HEK293 (cell line): ENCODE measurements around the gene UBXN6.

Source experiments
- CTCF ChIA-PET: fragments of 350-600 bp; formaldehyde crosslinking; extraction: SDS; loops from one replicate; lab custom pipeline; 2021; ENCODE audit warnings: antibody characterized with exemption; lab: Yijun Ruan, JAX
- POLR2A ChIA-PET: fragments of 300-600 bp; formaldehyde crosslinking; extraction: SDS; loops from one replicate; lab custom pipeline; 2020; ENCODE audit warnings: antibody characterized with exemption, inconsistent platforms; lab: Yijun Ruan, JAX
- H3K27ac ChIP-seq: fragments of 200-500 bp; sonication (Bioruptor generic); 2 replicates; pipeline ENCODE4 v1.5.1; 2014; ENCODE audit warnings: low read depth, low read length, control low read depth, inconsistent platforms; ENCODE audit errors: extremely low read depth
- H3K36me3 ChIP-seq, 2 experiments: fragments of 200-500 bp in 1 of 2; sonication (Bioruptor generic) in 1 of 2; 1 replicate in 1 of 2; 2 replicates in 1 of 2; pipeline ENCODE4 v1.5.1; 2014 to 2017; ENCODE audit warnings: inconsistent platforms in 2 of 2, low read length in 2 of 2; ENCODE audit not compliant: control insufficient read depth in 2 of 2, insufficient read depth in 1 of 2
- H3K4me1 ChIP-seq: fragments of 200-500 bp; sonication (Bioruptor generic); 2 replicates; pipeline ENCODE4 v1.5.1; 2014; ENCODE audit warnings: mild to moderate bottlenecking, low read length, inconsistent platforms; ENCODE audit not compliant: control insufficient read depth, insufficient read depth
- H3K4me3 ChIP-seq: 2 replicates; pipeline ENCODE4 v1.5.1; 2011; ENCODE audit warnings: low read depth, mild to moderate bottlenecking, control low read depth, low read length, moderate library complexity
- H3K9me3 ChIP-seq: fragments of 200-500 bp; sonication (Bioruptor generic); 2 replicates; pipeline ENCODE4 v1.5.1; 2014; ENCODE audit warnings: low read depth, low read length, inconsistent platforms; ENCODE audit not compliant: control insufficient read depth, insufficient read depth
- GFI1B ChIP-seq: fragments of 450-650 bp; formaldehyde crosslinking; IDR thresholded peaks from 2 replicates; pipeline ENCODE4 v1.5.1; 2016; ENCODE audit warnings: missing biosample characterization, missing genetic modification characterization
- GLI4 ChIP-seq: fragments of 450-650 bp; formaldehyde crosslinking; IDR thresholded peaks from 2 replicates; pipeline ENCODE4 v1.5.1; 2016; ENCODE audit warnings: missing biosample characterization, missing genetic modification characterization
- GLIS1 ChIP-seq: fragments of 450-650 bp; formaldehyde crosslinking; IDR thresholded peaks from 2 replicates; pipeline ENCODE4 v1.5.1; 2016; ENCODE audit warnings: missing biosample characterization, missing genetic modification characterization
- GLIS2 ChIP-seq: fragments of 450-650 bp; formaldehyde crosslinking; IDR thresholded peaks from 2 replicates; pipeline ENCODE4 v1.5.1; 2016; ENCODE audit warnings: missing biosample characterization, missing genetic modification characterization
- PATZ1 ChIP-seq: fragments of 450-650 bp; formaldehyde crosslinking; IDR thresholded peaks from 2 replicates; pipeline ENCODE4 v1.5.1; 2016; ENCODE audit warnings: missing biosample characterization, missing genetic modification characterization
- SALL2 ChIP-seq: fragments of 450-650 bp; formaldehyde crosslinking; IDR thresholded peaks from 2 replicates; pipeline ENCODE4 v1.5.0; 2017; ENCODE audit warnings: missing biosample characterization, mild to moderate bottlenecking, missing genetic modification characterization, borderline replicate concordance
- TRIM28 ChIP-seq: IDR thresholded peaks from 2 replicates; pipeline ENCODE4 v1.6.1; 2011; ENCODE audit warnings: low read length, control low read depth, borderline replicate concordance
- ZBTB10 ChIP-seq: fragments of 450-650 bp; formaldehyde crosslinking; IDR thresholded peaks from 2 replicates; pipeline ENCODE4 v1.5.1; 2016; ENCODE audit warnings: missing biosample characterization, missing genetic modification characterization
- ZBTB21 ChIP-seq: fragments of 450-650 bp; formaldehyde crosslinking; IDR thresholded peaks from 2 replicates; pipeline ENCODE4 v1.5.1; 2017; ENCODE audit warnings: missing biosample characterization, missing genetic modification characterization
- ZBTB48 ChIP-seq: fragments of 450-650 bp; formaldehyde crosslinking; IDR thresholded peaks from 2 replicates; pipeline ENCODE4 v1.5.1; 2016; ENCODE audit warnings: missing biosample characterization, missing genetic modification characterization
- ZBTB7A ChIP-seq: fragments of 450-650 bp; formaldehyde crosslinking; IDR thresholded peaks from 2 replicates; pipeline ENCODE4 v1.5.1; 2016; ENCODE audit warnings: low read depth, missing biosample characterization, missing genetic modification characterization
- ZFHX2 ChIP-seq: fragments of 450-650 bp; formaldehyde crosslinking; conservative IDR thresholded peaks from 2 replicates; pipeline ENCODE4 v1.5.1; 2016; ENCODE audit warnings: missing biosample characterization, missing genetic modification characterization
- ZFP41 ChIP-seq: fragments of 450-650 bp; formaldehyde crosslinking; IDR thresholded peaks from 2 replicates; pipeline ENCODE4 v1.5.1; 2016; ENCODE audit warnings: missing biosample characterization, missing genetic modification characterization, borderline replicate concordance
- ZIC2 ChIP-seq: fragments of 450-650 bp; formaldehyde crosslinking; IDR thresholded peaks from 2 replicates; pipeline ENCODE4 v1.5.1; 2016; ENCODE audit warnings: missing biosample characterization, missing genetic modification characterization
- ZNF133 ChIP-seq: fragments of 450-650 bp; formaldehyde crosslinking; IDR thresholded peaks from 2 replicates; pipeline ENCODE4 v1.5.1; 2016; ENCODE audit warnings: missing biosample characterization, missing genetic modification characterization
- ZNF169 ChIP-seq: fragments of 450-650 bp; formaldehyde crosslinking; IDR thresholded peaks from 2 replicates; pipeline ENCODE4 v1.5.1; 2016; ENCODE audit warnings: missing biosample characterization, missing genetic modification characterization
- ZNF223 ChIP-seq: fragments of 450-650 bp; formaldehyde crosslinking; IDR thresholded peaks from 2 replicates; pipeline ENCODE4 v1.5.1; 2016; ENCODE audit warnings: missing biosample characterization, missing genetic modification characterization
- ZNF266 ChIP-seq: fragments of 450-650 bp; formaldehyde crosslinking; IDR thresholded peaks from 2 replicates; pipeline ENCODE4 v1.5.1; 2016; ENCODE audit warnings: missing biosample characterization, missing genetic modification characterization, low read depth
- ZNF302 ChIP-seq: fragments of 450-650 bp; formaldehyde crosslinking; IDR thresholded peaks from 2 replicates; pipeline ENCODE4 v1.5.1; 2016; ENCODE audit warnings: missing biosample characterization, missing genetic modification characterization, low read depth
- ZNF341 ChIP-seq: fragments of 450-650 bp; formaldehyde crosslinking; IDR thresholded peaks from 2 replicates; pipeline ENCODE4; 2016; ENCODE audit warnings: low read depth, missing biosample characterization, missing genetic modification characterization
- ZNF354C ChIP-seq: fragments of 450-650 bp; formaldehyde crosslinking; IDR thresholded peaks from 2 replicates; pipeline ENCODE4 v1.5.1; 2016; ENCODE audit warnings: missing biosample characterization, missing genetic modification characterization, low read depth, borderline replicate concordance
- ZNF391 ChIP-seq: fragments of 450-650 bp; formaldehyde crosslinking; IDR thresholded peaks from 2 replicates; pipeline ENCODE4 v1.5.1; 2016; ENCODE audit warnings: low read depth, missing biosample characterization, missing genetic modification characterization, borderline replicate concordance
- ZNF404 ChIP-seq: fragments of 450-650 bp; formaldehyde crosslinking; IDR thresholded peaks from 2 replicates; pipeline ENCODE4 v1.5.1; 2017; ENCODE audit warnings: missing biosample characterization, missing genetic modification characterization
- ZNF416 ChIP-seq: fragments of 450-650 bp; formaldehyde crosslinking; IDR thresholded peaks from 2 replicates; pipeline ENCODE4 v1.5.1; 2016; ENCODE audit warnings: missing biosample characterization, missing genetic modification characterization
- ZNF433 ChIP-seq: fragments of 450-650 bp; formaldehyde crosslinking; IDR thresholded peaks from 2 replicates; pipeline ENCODE4 v1.5.1; 2016; ENCODE audit warnings: missing biosample characterization, missing genetic modification characterization, low read depth
- ZNF501 ChIP-seq: fragments of 450-650 bp; formaldehyde crosslinking; IDR thresholded peaks from 2 replicates; pipeline ENCODE4 v1.5.1; 2016; ENCODE audit warnings: missing biosample characterization, missing genetic modification characterization
- ZNF629 ChIP-seq: fragments of 450-650 bp; formaldehyde crosslinking; IDR thresholded peaks from 2 replicates; pipeline ENCODE4 v1.5.1; 2017; ENCODE audit warnings: missing biosample characterization, missing genetic modification characterization
- ZNF785 ChIP-seq: fragments of 450-650 bp; formaldehyde crosslinking; IDR thresholded peaks from 2 replicates; pipeline ENCODE4 v1.5.1; 2016; ENCODE audit warnings: missing biosample characterization, missing genetic modification characterization
- ZNF843 ChIP-seq: fragments of 450-650 bp; formaldehyde crosslinking; IDR thresholded peaks from 2 replicates; pipeline ENCODE4 v1.5.1; 2016; ENCODE audit warnings: missing biosample characterization, missing genetic modification characterization
- ZSCAN16 ChIP-seq: fragments of 450-650 bp; formaldehyde crosslinking; IDR thresholded peaks from 2 replicates; pipeline ENCODE4 v1.5.1; 2016; ENCODE audit warnings: missing biosample characterization, missing genetic modification characterization

UBXN6 gene

DNA sequence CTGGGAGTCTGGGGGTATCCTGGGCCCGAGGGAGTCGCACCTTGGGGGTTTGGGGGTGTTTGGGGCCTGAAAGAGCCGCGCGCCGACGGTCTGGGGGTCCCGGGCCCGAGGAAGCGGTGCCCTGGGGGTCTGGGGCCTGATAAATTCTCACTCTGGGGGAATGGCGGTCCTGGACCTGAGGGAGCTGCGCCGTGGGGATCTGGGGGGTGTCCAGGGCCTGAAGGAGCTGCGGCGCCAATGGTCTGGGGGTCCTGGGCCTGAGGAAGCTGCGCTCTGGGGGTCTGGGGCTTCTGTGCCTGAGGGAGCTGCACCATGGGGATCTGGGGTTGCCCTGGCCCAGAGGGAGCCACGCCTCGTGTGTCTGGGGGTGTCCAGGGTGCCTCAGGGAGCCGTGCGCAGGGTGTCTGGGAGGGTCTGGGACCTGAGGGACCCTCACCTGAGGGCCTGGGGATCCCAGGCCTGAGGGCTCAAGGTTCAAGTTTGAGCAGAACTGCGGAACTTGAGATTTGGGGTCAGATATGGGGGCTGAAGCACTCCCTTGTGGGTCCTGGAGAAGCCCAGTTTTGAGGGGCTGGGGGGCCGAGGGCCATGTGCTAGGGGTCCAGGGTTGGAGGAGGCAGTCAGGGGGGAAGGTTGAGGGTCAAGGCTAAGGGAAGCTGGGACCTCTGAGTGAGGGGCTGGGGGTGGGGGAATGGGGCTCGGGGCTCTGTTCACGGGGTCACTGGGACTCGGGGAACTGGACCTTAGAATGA lies 15.6 kb upstream of the UBXN6 start:
- ChIA-PET POLR2A (interaction anchor here (1.2 to 1.5 kb wide), 2 partner anchors 25 to 26 kb away, joined by 3 to 4 read pairs; no protein-coding TSS in a partner anchor), CTCF (interaction anchor here (0.6 to 1.1 kb wide), 3 partner anchors 16 to 62 kb away, joined by 3 to 7 read pairs (median 4); partner anchors contain the start of gene PLIN5)
- Histone ChIP-seq H3K9me3 (no peaks in the 10 kb centered on the region), H3K4me1 (peaks cover 3% of the 10 kb centered on the region; the same call in 1 of the 2 replicates), H3K36me3 (peaks cover 12 to 30% of the 10 kb centered on the region in 2 experiments), H3K4me3 (peak overlapping the region; percentile 85), H3K27ac (peak overlapping the region; percentile 87)
- TF ChIP-seq GLIS2 (peak; percentile 54; the same call in 1 of the 2 replicates), ZNF169 (tag by site-specific recombination) (no peak), ZBTB7A (tag by site-specific recombination) (0 out of 2 replicates have a peak, but pooled peaks have one; percentile 41), ZNF629 (tag by site-specific recombination) (no peak), PATZ1 (peak; percentile 57), ZBTB10 (peak; percentile 56; the same call in 1 of the 2 replicates), GFI1B (no peak), ZBTB48 (tag by site-specific recombination) (0 out of 2 replicates have a peak, but pooled peaks have one; percentile 18), GLIS1 (tag by site-specific recombination) (peak; percentile 36; the same call in 1 of the 2 replicates), ZNF391 (tag by site-specific recombination) (no peak)

DNA sequence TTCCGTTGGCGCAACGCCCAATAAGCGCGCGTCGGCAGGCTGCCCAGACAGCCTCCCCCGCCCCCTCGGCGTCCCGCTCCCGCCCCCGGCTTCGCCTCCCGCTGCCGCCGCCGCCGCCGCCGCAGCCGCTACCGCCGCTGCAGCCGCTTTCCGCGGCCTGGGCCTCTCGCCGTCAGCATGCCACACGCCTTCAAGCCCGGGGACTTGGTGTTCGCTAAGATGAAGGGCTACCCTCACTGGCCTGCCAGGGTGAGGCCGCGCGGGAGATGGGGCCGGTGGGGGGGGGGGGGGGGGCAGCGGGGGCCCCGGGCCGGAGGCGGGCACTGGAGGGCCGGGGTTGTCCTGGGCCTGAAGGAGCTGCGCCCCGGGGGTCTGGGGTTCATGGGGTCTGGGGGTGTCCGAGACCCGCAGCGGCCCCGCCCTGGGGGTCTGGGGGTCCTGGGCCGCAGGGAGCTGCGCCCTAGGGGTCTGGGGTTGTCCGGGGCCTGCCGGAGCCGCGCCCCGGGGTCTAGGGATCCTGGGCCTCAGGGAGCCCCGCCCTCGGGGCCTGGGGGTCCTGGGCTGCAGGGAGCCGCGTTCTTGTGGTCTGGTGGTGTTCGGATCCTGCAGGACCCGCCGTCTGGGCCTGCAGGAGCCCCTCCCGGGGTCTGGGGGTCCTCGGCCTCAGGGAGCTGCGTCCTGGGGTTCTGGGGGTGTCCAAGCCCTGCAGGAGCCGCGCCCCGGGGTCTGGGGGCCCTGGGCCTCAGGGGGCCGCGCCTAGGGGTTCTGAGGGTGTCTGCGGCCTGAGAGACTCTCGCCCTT lies 14.8 kb upstream of the UBXN6 start, which contains the start of gene HDGFL2:
TSS of gene HDGFL2 (plus strand) at position 124 of the 801 bp plus-strand sequence. CDS start at position 178, 54 bp downstream.
- H3K27ac ChIP-seq = peak within 1 kb of the TSS; percentile 87
- POLR2A ChIA-PET = interaction anchor here (0.9 to 2.7 kb wide), 15 partner anchors 12 to 504 kb away, joined by 3 to 23 read pairs (median 4); partner anchors contain the start of genes CHAF1A, FEM1A, MPND and PLIN5
- CTCF ChIA-PET = interaction anchor here (1.6 kb wide), 1 partner anchor 51 kb away, joined by 9 read pairs; no protein-coding TSS in a partner anchor
- peaks cover 3% of the 10 kb centered on the region; the same call in 1 of the 2 replicates for H3K4me1 ChIP-seq
- H3K4me3 ChIP-seq = peak within 1 kb of the TSS; percentile 85
- peaks cover 4 to 23% of the 10 kb centered on the region in 2 experiments; a peak in 2 of 3 replicates for H3K36me3 ChIP-seq
- H3K9me3 ChIP-seq = no peaks in the 10 kb centered on the region
- TF ChIP-seq ZNF843 (no peak), GLIS1 (tag by site-specific recombination) (peak; percentile 10; the same call in 1 of the 2 replicates), ZNF133 (tag by site-specific recombination) (no peak), ZIC2 (tag by site-specific recombination) (peak; percentile 27), ZNF341 (tag by site-specific recombination) (0 out of 2 replicates have a peak, but pooled peaks have one; percentile 12), ZBTB21 (no peak), ZNF302 (tag by site-specific recombination) (no peak), SALL2 (no peak), ZNF785 (tag by site-specific recombination) (no peak), GFI1B (no peak), GLI4 (tag by site-specific recombination) (no peak), ZFHX2 (tag by site-specific recombination) (peak; percentile 79), ZNF404 (no peak), ZFP41 (no peak), ZNF501 (no peak), ZNF433 (tag by site-specific recombination) (no peak), ZNF266 (no peak), TRIM28 (no peak), ZNF354C (tag by site-specific recombination) (no peak), ZSCAN16 (tag by site-specific recombination) (no peak), ZNF416 (no peak), ZNF223 (tag by site-specific recombination) (no peak)
